Right ventricle myocardium superior (tissue), 1 donor: ENCODE measurements around the gene PCLO. TPM values are rescaled to one million over a fixed set of nuclear protein-coding genes. Genes with fewer than 3 reads are reported as not detected.

ENCODE experiments used
- ATAC-seq: fragments of 200-7000 bp; cut with Tn5 transposase; one replicate; pipeline ENCODE4 v1.9.1; 2020; ENCODE audit warnings: mild to moderate bottlenecking; ENCODE audit not compliant: poor library complexity
- DNase-seq: peaks from one replicate; pipeline ENCODE4 v3.0.0-alpha.2; 2020
- intact Hi-C: fragments of 100-400 bp; cut with DNase I; formaldehyde crosslinking; loops from one replicate; pipeline ENCODE4 v1.11.2; 2022
- total RNA-seq: library from RNA; stranded (reverse); fragmentation: NEBNext Ultra II Directional; extraction: Animal tissue kit (Norgen Biotek cat#: 25700); gene quantifications from one replicate; pipeline ENCODE4 v1.2.1, GENCODE V29; 2021
- donor health status: DM: no; HTN: yes; CAD: no; lungs with severe emphysema.

Gene PCLO
- total RNA-seq, 1 donor from 2014 or later = 3.8 TPM

DNA sequence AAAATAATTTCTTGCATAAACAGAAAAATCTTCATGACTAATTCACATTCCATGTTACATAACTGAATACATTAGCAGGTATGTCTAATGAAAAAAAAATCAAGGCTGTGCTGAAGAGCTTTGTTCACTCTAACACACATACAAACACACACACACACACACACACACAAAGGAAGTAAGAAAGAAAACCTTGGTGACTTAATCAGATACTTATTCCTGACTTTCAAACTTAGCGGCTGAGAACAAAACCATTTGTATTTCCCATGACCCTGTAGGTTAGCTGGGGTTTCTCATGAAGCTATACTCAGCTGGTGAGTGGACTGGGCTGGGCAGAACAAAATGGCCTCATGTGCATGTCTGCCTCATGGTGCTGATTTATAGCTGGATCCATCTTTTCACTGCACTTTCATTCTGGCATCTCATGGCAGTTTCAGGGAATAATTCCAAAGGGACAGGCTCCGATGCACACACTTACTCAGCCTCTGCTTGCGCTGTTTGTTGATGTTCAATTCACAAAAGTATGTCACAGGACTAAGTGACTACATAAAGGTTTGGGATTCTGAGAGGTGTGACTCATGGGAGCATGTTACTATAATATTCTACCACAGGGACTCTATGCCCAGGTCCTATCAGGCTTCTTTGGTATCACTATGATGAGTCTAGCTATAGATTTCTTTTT lies 161.2 kb downstream of the PCLO start:
- no peak for DNase-seq
- ATAC-seq = no peak
- intact Hi-C loops = no loop called here

DNA sequence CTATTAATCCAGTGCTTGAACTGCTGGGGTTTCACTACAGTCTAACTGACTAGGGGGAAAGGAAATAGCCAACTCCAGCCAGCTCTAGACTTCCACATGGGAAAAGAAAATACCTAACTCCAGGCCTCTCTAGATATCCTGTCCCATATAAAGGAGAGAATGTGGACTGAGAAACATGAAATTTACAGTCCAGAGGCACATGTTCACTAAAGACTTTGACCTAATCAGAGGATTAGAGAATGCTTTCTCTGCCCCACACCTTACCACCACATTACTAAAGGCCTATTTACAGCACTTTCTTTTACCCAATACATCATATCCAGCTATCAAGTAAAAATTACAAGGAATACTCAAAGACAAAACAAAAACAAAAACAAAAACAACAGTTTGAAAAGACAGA lies 164.2 kb downstream of the PCLO start:
- ATAC-seq = no peak
- DNase-seq = no peak
- intact Hi-C loops = no loop called here

DNA sequence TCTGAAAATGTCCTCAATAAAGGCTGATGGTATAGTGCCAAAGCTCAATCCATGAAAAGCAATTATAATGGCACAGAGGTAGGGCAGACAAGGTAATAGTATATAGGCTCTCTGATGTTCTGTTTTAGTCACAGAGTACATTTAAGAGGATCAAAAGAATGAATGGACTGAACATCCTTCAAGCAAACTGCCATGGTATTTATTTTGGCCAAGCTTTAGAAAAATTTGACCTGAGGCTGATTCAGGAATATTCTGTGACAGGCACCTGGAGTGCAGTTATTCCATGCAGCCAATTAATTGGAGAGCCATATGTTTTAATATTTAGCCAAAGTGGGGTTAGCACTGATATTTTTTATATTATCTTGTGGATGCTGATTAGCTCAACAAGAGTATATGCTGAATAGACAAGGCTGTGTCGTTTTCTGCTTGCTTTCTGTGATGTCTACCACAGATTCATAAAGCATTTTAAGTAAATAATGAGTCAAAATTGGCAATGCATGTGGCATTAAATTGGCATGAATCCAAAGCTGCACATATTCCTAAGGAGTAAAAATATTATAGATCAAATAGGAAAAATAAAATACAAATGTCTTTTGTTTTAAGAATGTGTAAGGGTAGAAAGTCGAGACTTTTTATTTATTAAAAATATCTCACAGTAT lies 177.4 kb downstream of the PCLO start:
- intact Hi-C loops = no loop called here
- no peak for ATAC-seq
- no peak for DNase-seq

DNA sequence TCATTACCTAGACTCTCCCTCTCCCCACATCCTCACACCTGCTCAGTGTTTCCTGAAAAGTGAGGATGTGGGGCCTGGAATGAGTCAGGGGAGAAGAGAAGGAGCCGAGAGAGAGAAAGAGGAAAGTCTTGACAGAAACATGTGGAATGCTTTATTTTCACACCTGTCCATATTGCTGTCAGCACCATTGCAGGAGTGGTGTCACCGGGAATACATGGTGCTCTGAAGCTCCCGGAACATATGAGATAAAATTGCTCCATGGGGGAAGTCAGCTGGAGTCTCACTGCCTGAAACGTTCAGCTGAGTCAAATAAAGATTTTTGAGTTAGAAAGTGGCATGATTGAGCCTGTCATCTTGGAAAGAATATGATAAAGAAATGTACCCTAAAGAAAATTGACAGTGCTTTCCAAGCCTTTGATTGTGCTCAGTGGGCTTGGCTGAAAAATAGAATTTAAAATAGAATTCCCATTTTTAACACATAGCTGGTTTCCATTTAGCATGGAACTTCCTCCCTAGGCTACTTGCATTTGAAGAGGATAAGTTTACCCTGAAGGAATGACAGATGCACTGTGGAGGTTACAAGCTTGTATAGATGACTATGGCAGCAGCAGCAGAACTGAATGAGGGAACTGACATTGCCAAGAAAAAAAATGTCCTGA lies 182.4 kb downstream of the PCLO start:
- intact Hi-C loops = no loop called here
- no peak for ATAC-seq
- DNase-seq = no peak

DNA sequence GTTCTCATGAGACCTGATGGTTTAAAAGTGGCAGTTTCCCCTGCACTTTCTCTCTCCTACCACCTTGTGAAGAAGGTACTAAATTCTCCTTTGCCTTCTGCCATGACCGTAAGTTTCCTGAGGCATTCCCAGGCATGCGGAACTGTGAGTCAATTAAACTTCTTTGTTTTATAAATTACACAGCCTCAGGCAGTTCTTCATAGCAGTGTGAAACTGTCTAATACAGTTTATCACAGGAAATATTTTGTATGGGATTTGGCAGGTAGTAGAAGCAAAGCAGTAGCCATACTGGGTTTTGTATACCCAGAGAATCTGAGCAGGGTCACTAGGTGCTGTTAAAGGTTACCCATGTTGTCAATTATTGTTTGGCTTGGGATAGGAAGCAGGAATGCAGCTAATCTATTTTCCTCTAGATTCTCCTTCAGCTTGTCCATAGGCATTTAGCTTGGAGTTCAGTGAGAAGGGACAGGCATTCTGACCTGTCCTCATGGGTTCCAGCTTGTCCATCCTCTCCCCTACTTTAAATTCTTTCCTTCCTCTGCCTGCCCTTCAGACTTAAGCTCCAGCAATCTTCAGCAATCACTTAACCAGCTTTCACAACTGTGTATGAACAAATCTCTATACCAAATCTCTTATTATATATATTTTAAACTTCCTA lies 186.7 kb downstream of the PCLO start:
- DNase-seq = no peak
- intact Hi-C loops = no loop called here
- no peak for ATAC-seq

DNA sequence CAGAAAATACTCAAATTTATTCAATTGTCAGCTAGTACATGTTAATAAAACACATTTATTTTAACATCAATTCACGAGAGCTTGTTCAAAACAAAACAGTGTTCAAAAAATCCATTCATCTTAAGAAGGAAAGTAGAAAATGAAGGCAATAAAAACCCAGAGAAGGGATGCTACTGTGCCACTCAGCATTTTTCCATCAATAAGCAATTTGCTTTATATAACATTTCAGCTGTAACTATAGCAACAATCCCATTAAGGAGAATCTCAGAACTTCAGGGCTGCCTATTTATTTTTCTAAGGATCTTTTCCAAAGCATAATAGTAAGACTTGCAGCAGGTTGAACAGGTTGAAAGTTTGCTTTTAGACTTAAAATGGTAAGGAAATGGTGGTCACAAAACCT lies 190.5 kb downstream of the PCLO start:
- DNase-seq = no peak
- ATAC-seq = no peak
- intact Hi-C loops = no loop called here

DNA sequence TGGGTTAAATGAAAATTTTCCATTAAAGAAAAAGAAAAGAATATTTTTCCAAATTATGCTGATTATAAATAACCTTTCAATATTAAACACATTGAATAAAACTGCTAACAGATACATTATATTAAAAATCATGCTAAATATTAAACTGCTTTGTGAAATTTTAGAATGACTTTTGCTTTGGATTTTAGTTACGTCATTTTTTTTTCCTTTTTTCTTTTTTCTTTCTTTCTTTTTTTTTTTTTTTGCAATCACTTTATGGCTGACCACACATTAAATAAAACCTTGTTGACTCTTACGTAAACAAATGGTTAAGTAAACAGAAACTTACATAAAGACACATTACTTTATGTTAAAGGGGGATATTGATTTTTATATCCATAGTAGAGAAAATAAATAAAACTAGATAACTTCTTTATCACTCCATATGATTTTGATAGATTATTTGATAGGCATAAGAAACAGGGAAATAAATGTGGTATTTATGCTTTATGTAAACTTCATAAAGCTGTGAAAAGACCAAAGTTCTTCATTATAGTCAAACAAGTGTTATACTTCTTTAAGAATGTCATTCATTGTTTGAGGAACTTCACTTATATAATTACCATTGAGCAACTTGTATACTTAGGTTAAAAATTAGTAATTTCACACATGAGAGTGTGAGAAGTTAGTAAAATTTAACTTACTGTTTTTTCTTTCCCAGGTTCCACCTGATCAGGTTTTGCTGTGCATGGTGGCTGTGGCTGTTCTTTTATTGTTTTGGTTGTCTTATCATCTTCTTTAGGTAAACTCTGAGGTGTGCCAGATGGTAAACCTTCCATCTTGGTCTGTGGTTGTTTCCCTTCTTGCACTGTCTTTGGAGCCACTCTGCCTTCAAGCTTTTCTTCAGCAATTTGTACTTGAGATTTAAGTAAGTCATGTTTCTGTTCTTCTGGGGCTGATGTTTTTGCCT lies 197.3 kb downstream of the PCLO start:
- no peak for DNase-seq
- intact Hi-C loops = no loop called here
- ATAC-seq = no peak

DNA sequence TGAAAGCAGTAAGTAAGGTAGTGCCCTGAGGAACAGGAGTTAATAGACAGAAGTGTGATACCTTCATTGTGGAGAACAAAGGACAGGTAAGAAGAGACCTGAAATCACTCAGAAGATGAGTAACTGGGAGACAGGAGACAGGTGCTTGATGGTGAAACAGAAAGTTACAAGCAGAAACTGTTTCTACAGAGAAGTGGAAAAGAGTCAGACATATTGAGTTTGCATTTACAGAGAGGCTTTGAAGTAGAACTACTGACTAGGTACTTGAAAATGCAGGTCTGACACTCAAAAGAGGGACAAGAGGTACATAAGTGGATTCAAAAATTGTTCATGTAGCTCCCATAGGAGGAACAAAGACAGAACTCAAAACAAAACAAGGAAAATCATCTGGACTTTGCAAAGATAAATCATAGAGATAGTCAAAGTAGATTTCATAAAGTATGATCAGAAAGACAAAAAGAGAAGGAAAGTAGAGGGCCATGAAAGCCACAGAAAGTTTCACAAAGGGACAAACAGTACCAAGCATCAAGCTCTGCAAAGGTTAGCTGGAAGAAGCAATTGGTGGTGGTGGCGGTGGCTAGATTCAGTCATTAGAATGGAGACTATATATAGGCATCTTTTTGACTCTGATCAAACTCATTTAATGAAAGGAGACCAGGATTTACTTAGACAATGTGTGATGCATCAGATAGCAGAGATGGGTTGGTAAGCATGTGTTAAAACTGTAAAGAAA lies 198.4 kb downstream of the PCLO start:
- DNase-seq (no peak), ATAC-seq (no peak)
- intact Hi-C loops = no loop called here

DNA sequence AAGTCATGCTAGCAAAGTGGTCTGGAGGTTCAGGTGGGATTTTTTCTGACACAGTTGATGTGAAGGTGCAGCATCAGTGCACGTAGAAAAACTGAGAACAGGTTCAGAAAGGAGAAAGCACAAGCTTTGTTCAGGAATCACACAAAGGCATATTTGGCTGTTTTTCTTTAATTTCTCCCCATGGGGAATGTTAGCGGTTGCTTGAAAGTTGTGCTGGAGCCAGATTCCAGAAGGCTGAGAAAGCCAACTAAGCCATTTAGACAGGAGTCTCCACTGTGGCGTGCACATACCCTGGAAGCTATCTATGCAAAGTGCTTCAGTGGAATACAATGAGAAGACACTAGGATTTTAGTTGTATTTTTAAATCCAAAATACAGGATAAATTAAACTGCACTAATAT lies 201.4 kb downstream of the PCLO start:
- DNase-seq = no peak
- no peak for ATAC-seq
- intact Hi-C loops = no loop called here

DNA sequence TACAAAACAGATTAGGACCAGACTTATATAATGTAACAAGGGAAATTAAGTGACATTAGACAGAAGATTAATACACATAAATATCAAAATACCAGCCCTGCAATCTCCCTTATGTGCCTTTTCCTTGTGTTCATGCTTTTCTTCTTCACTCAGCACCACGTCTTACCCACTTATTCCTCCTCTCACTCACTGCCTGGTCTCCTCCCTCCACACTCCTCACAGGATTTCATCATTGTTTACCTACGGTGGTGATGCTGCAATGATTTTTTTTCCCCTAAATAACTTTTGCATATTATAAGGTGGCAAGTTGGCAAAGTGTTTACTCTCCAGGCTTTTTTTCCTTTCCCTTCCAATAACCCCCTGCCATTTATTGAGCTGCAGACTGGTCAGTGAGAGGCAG lies 203.2 kb downstream of the PCLO start:
- ATAC-seq (no peak), DNase-seq (no peak)
- intact Hi-C loops = no loop called here

DNA sequence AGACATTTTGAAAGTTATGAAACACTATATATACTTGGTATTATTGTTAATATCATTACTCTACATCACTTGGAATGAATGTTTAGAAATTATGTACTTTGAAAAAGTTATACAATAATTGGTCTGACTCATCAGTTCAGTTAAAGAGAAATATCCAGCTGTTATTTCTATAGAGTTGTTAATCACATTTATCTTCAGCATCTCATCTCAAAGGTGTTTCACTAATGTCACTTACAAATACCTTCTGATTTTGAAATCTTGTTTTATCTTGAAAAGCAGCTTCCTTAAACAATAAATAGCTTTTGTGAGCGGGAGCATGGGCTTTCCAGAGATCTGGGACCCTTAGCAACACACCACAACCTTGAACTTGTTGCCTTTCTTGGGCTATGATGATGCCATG lies 205.2 kb downstream of the PCLO start:
- intact Hi-C loops = no loop called here
- ATAC-seq (no peak), DNase-seq (no peak)

DNA sequence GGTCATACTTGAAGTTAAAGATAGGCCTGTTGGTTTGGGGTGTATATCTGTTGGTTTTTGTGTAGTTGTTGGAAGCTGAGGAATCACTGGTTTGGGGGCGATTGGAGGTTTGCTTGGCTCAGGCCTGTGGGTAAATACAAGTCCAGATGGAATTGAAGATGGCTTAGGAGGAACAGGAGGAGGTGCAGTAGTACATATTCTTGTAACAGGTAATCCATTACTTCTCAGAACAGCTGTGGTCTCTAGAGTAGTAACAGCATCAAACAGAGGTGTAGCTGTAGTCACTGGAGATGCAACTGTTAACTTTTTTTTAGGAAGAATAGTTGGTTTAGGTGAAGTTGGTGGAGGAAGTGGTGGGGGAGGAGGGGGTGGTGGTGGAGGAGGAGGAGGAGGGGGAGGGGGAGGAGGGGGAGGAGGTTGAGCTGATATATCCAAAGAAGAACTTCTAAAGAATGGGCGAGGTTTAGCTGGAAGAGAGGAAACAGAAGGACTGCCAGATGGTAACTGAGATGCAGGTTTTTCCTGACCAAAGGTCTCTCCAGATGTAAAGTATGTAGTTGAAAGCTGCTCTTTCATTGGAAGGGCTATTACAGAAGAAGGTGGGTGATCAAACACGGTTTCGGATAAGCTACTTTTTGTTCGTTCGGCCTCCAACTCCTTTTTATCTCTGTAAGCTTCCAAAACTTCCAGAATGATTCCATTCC lies 209.2 kb downstream of the PCLO start:
- ATAC-seq (no peak), DNase-seq (no peak)
- intact Hi-C loops = no loop called here

DNA sequence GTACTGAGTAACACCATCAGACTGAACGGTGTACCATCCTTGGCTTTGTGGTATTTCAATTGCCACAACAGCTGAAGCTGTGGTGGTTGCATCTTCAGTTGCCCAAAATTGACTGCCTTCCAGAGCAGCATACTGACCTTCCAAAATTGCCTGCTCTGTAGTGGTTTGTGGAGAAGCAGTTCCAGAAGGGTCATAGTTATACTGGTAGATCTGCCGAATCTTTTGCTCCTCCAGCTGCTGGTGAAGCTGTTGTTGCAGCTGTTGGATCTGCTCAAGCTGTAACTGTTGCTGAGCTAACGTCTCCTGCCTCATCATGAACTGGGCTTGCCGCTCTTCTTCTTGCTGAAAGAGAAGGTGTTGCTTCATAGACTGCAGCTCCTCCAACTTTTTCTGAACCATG lies 212.2 kb downstream of the PCLO start:
- ATAC-seq (no peak), DNase-seq (no peak)
- intact Hi-C loops = no loop called here

DNA sequence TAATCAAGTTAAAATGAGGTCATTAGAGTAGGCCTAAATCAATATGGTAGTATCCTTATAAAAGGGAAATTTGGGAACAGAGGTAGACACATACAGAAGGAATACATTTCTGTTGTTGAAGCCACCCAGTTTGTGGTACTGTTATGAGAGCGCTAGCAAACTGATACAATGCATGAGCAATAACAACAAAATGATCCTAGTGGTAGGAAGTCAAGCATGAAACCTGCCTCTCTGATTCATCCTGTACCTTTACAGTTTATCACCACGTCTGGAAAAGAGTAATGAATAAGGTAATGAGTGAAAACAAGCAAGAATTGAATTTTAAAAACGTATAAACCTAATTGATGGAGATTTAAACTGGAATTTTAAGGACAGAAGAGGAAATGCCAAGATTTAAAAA lies 217.2 kb downstream of the PCLO start:
- no peak for ATAC-seq
- DNase-seq = no peak
- intact Hi-C loops = no loop called here

DNA sequence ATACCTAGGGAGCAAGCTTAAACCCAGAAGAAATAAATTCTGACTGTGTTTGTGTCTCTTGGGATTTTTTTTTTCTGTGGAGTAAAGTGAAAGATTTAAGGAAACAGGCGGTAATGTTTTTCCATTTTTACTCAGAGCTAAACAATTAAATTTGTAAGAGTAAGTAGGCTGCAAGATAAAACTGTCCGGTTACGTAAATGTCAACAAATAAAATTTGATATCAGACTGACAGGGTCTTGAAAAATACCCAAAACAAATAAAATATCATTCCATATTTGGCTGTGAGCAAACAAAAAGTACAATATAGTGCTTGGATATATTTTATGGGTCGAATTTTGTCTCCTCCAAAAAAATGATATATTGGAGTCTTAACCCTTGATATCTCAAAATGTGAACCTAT lies 217.6 kb downstream of the PCLO start:
- DNase-seq (no peak), ATAC-seq (no peak)
- intact Hi-C loops = no loop called here

DNA sequence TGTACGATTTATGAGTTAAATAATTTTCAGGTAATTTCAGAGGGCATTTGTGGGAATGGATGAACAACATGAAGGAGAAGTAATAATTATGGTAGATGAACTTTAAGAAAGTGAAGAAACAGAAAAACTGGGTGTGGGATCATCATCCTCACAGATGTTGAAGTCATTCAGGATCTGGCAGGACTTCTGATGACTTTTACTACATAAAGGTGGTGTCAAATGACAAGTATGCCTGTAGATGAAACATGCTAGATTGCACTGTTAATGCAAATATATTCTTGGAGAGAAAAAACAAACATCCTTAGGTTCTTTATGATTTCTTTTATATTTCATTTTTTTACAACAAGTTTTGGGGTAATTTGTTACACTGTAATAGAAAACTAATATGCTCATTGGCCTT lies 230.2 kb downstream of the PCLO start:
- ATAC-seq (no peak), DNase-seq (no peak)
- intact Hi-C loops = no loop called here

DNA sequence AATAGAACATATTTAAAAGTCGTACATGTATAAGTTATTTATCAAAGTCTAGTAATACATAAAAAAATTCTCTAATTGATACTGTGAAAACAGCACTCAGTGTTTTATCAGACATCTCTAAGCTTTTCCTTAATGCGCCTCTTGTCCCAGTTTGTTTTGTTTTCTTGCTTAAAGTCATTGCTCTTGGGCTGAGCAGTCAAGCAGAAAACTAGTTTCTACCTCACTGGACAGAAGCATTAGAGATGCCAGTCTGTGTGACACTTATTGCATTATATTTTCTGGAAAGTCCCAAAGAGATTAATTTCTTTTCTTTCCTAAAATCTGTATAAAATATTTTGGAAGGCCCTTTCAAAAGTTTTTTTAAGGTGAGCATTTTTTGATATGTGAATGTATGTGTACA lies 236.2 kb downstream of the PCLO start:
- DNase-seq (no peak), ATAC-seq (no peak)
- intact Hi-C loops = no loop called here

DNA sequence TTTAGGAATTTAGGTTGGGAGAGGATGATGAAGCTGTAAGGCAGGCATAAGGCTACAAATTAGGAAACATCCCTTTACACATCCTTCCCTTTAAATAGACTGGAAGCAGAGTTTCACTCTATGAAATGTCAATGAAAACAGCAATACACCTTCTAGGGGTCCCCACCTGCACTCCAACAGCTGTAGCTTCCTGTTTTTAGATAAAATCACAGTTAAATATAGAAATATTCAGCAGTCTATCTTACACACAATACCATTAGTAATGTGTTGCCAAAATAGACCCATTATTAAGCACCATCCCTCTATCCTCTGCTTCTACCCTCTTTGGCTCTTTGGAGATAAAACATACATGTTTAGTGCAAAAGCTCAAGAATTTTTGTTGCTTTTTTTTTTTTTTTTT lies 237.4 kb downstream of the PCLO start:
- DNase-seq = no peak
- intact Hi-C loops = no loop called here
- ATAC-seq = no peak
